Endothelial cell of umbilical vein (primary cell): ENCODE measurements around the gene ZNF415. TPM values are rescaled to one million over a fixed set of nuclear protein-coding genes. Genes with fewer than 3 reads are reported as not detected.

Experiments used
- BruUV-seq: library from RNA; stranded (reverse); fragments of 400-500 nt; replicated peaks from 2 replicates; lab custom pipeline; 2021; lab: Mats Ljungman, UMichigan
- CTCF ChIA-PET: fragments of 300-600, 350-600 bp; sonication (Branson Sonifier 250); formaldehyde crosslinking; loops from one replicate; lab custom pipeline; 2021; ENCODE audit warnings: antibody characterized with exemption, inconsistent platforms; lab: Charles Lee
- POLR2A ChIA-PET: fragments of 300-600, 350-600 bp; sonication (Branson Sonifier 250); formaldehyde crosslinking; loops from one replicate; lab custom pipeline; 2021; ENCODE audit warnings: antibody characterized with exemption, inconsistent platforms; lab: Charles Lee
- DNase-seq: peaks from one replicate; pipeline ENCODE4 v3.0.0-alpha.2; 2011; ENCODE audit warnings: low read depth, low spot score
- FAIRE-seq: peaks from 2 replicates; lab custom pipeline; 2011; peaks lifted over from hg19 to GRCh38; lab: Jason Lieb, UNC
- H2AFZ ChIP-seq: 2 replicates; pipeline ENCODE4 v1.6.0; 2012; ENCODE audit warnings: low read depth, low read length, control low read depth, inconsistent platforms
- H3K27ac ChIP-seq: 2 replicates; pipeline ENCODE4 v1.5.1; 2011; ENCODE audit warnings: low read depth, mild to moderate bottlenecking, control low read depth, low read length, moderate library complexity; ENCODE audit not compliant: insufficient read depth
- H3K27me3 ChIP-seq, 2 experiments: 2 replicates each; pipeline versions ENCODE4 v1.6.0 to v1.6.1; 2011; ENCODE audit warnings: low read length in 2 of 2, mixed read lengths in 1 of 2; ENCODE audit not compliant: control insufficient read depth in 2 of 2, insufficient read depth in 2 of 2
- H3K36me3 ChIP-seq, 2 experiments: 2 replicates in 1 of 2; 3 replicates in 1 of 2; pipeline ENCODE4 v1.5.1; 2011; ENCODE audit warnings: low read length in 2 of 2, mild to moderate bottlenecking in 1 of 2, moderate library complexity in 1 of 2; ENCODE audit not compliant: control insufficient read depth in 2 of 2, insufficient read depth in 2 of 2; ENCODE audit errors: extremely low read depth in 1 of 2
- H3K4me1 ChIP-seq: 3 replicates; pipeline ENCODE4 v1.5.1; 2011; ENCODE audit warnings: mild to moderate bottlenecking, low read length; ENCODE audit not compliant: control insufficient read depth, insufficient read depth; ENCODE audit errors: extremely low read depth
- H3K4me2 ChIP-seq: 2 replicates; pipeline ENCODE4 v1.6.1; 2011; ENCODE audit warnings: low read length, control low read depth, mixed read lengths; ENCODE audit not compliant: insufficient read depth
- H3K4me3 ChIP-seq, 3 experiments: fragments of 200-600 bp in 1 of 3; sonication (generic), shearing (Covaris generic) in 1 of 3; replicated peaks in 1 of 3; 2 replicates each; pipeline ENCODE4 v1.5.1; 2011 to 2016; ENCODE audit warnings: control low read depth in 3 of 3, low read length in 3 of 3, mild to moderate bottlenecking in 2 of 3, inconsistent platforms in 1 of 3, low read depth in 1 of 3, moderate library complexity in 1 of 3; ENCODE audit not compliant: insufficient read depth in 1 of 3
- H3K79me2 ChIP-seq: 2 replicates; pipeline ENCODE4 v1.6.0; 2012; ENCODE audit warnings: low read length, inconsistent platforms; ENCODE audit not compliant: control insufficient read depth, insufficient read depth
- H3K9ac ChIP-seq: replicated peaks from 2 replicates; pipeline ENCODE3; 2011; ENCODE audit warnings: low read length, control low read depth; ENCODE audit not compliant: insufficient read depth; ENCODE audit errors: extremely low read depth
- H3K9me1 ChIP-seq: replicated peaks from 3 replicates; pipeline ENCODE4 v1.6.0; 2011; ENCODE audit warnings: mild to moderate bottlenecking, low read length; ENCODE audit not compliant: control insufficient read depth, insufficient read depth; ENCODE audit errors: extremely low read depth
- H3K9me3 ChIP-seq: replicated peaks from 2 replicates; pipeline ENCODE4 v1.5.1; 2012; ENCODE audit warnings: low read length, inconsistent platforms; ENCODE audit not compliant: control insufficient read depth, insufficient read depth
- H4K20me1 ChIP-seq: replicated peaks from 2 replicates; pipeline ENCODE3; 2011; ENCODE audit warnings: mild to moderate bottlenecking, low read length; ENCODE audit not compliant: control insufficient read depth, insufficient read depth; ENCODE audit errors: extremely low read depth
- CTCF ChIP-seq, 2 donors: IDR thresholded peaks; 1 replicate in 1 of 2; 2 replicates in 1 of 2; pipeline ENCODE4 v1.5.1; 2011; ENCODE audit warnings: low read length in 2 of 2, mild to moderate bottlenecking in 2 of 2, moderate library complexity in 2 of 2, control low read depth in 1 of 2, inconsistent platforms in 1 of 2, low read depth in 1 of 2; ENCODE audit not compliant: insufficient read depth in 1 of 2; ENCODE audit errors: extremely low read depth in 1 of 2
- EZH2 ChIP-seq: IDR thresholded peaks from 2 replicates; pipeline ENCODE4 v1.6.1; 2012; ENCODE audit warnings: borderline replicate concordance, low read depth, mild to moderate bottlenecking, moderate library complexity, low read length, inconsistent platforms; ENCODE audit not compliant: severe bottlenecking
- FOS ChIP-seq: IDR thresholded peaks from 2 replicates; pipeline ENCODE4 v1.6.1; 2011; ENCODE audit warnings: mild to moderate bottlenecking, low read length, moderate library complexity, borderline replicate concordance; ENCODE audit not compliant: insufficient read depth
- GATA2 ChIP-seq: IDR thresholded peaks from 2 replicates; pipeline ENCODE4 v1.7.0; 2011; ENCODE audit warnings: low read depth, mild to moderate bottlenecking, moderate library complexity, mixed read lengths, low read length; ENCODE audit not compliant: insufficient read length, insufficient read depth
- JUN ChIP-seq: IDR thresholded peaks from 2 replicates; pipeline ENCODE4 v1.6.1; 2011; ENCODE audit warnings: borderline replicate concordance, low read depth; ENCODE audit not compliant: insufficient read length, insufficient read depth
- MAX ChIP-seq: IDR thresholded peaks from 2 replicates; pipeline ENCODE4 v1.6.1; 2011; ENCODE audit not compliant: insufficient read depth, insufficient read length
- MYC ChIP-seq: IDR thresholded peaks from one replicate; pipeline ENCODE4 v1.6.1; 2011; ENCODE audit warnings: mild to moderate bottlenecking, low read depth, low read length
- POLR2A ChIP-seq: IDR thresholded peaks from 2 replicates; pipeline ENCODE4 v1.6.1; 2012; ENCODE audit warnings: low read depth, mild to moderate bottlenecking, control low read depth, low read length
- POLR2AphosphoS5 ChIP-seq: IDR thresholded peaks from 2 replicates; pipeline ENCODE4 v1.6.1; 2012; ENCODE audit warnings: low read depth, mild to moderate bottlenecking, control low read depth, low read length, moderate library complexity; ENCODE audit not compliant: insufficient read depth
- dilution Hi-C: fragments of 300-500 bp; cut with MboI; formaldehyde crosslinking; loops from one replicate; pipeline ENCODE4 v1.15.0; 2019; ENCODE audit warnings: low sequenced_read_pairs; ENCODE audit not compliant: extremely low pct_ligation_motif_present
- intact Hi-C: fragments of 100-400 bp; cut with micrococcal nuclease; formaldehyde crosslinking; loops from one replicate; pipeline ENCODE4 v1.10.0; 2022
- polyA plus RNA-seq, 4 experiments: library from polyadenylated mRNA; depleted of rRNA in 3 of 4; stranded (reverse) in 3 of 4; unstranded in 1 of 4; fragments of >200 nt; gene quantifications; 2 replicates each; pipeline versions ENCODE4 v1.2.1 to v1.2.3, GENCODE V29; 2011 to 2012; ENCODE audit warnings: missing spikeins in 1 of 4
- total RNA-seq: library from RNA; stranded (reverse); gene quantifications from 2 replicates; pipeline ENCODE4 v1.2.3, GENCODE V29; 2021

ZNF415 gene
- total and polyA plus RNA-seq, 2 donors (not counting 3 experiments of a cell fraction or from before 2014, with no cell fraction given): 0.48 to 0.69 TPM

- CTCF ChIA-PET: no interaction called here
Measured at GRCh38 chr19:53112286-53112685, 20.4 kb downstream of the ZNF415 start.

More at GRCh38 chr19:53112286-53112685, 20.4 kb downstream of the ZNF415 start:
- Histone ChIP-seq H3K27ac (no peak overlapping the region), H3K4me1 (no peaks in the 10 kb centered on the region), H3K4me3 (no peak overlapping the region), H2AFZ (no peak overlapping the region), H3K9me3 (no peaks in the 10 kb centered on the region), H3K9me1 (no peaks in the 10 kb centered on the region), H3K9ac (no peak overlapping the region), H3K4me2 (no peak overlapping the region), H3K36me3 (no peaks in the 10 kb centered on the region), H3K79me2 (no peaks in the 10 kb centered on the region), H4K20me1 (no peaks in the 10 kb centered on the region), H3K27me3 (no peaks in the 10 kb centered on the region)
- intact Hi-C loops: no loop called here
- POLR2A ChIA-PET: no interaction called here
- no peak for TF ChIP-seq JUN
- TF ChIP-seq GATA2: no peak
- TF ChIP-seq FOS: no peak
- no peak for TF ChIP-seq POLR2AphosphoS5
- TF ChIP-seq EZH2: no peak
- no peak for TF ChIP-seq MYC
- TF ChIP-seq MAX: no peak
- no peak for TF ChIP-seq POLR2A
- TF ChIP-seq CTCF (IDR thresholded peaks at IDR 0.05; ENCODE audit: extremely low read depth in 1 of 2, insufficient read depth in 1 of 2, low read depth in 1 of 2, low read length in 2 of 2): no peak
- no peak for FAIRE-seq
- no TSS peak for BruUV-seq
- no peak for DNase-seq
- dilution Hi-C loops: no loop called here
